ENCODE measurements around the gene IGSF21.

DNA sequence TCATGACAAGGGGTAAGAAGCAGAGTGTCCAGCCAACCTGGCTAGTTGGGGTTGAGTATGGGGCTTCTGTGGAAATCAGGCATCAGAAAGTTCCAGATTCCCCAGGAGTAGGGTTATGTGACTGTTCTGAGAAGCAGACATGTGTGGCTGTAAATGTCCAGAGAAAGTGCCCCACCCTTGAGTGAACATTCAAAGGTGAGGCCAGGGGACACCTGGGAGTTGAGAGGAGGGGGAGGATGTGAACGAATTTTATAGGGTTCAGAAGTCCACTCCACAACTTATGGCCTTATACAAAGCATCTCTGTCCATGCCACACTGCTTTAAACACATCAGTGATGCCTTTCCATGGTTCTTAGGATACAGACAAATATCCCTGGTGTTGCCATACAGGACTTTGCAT is 133.3 kb downstream of the IGSF21 start:
- TF ChIP-seq, protein P1, sequence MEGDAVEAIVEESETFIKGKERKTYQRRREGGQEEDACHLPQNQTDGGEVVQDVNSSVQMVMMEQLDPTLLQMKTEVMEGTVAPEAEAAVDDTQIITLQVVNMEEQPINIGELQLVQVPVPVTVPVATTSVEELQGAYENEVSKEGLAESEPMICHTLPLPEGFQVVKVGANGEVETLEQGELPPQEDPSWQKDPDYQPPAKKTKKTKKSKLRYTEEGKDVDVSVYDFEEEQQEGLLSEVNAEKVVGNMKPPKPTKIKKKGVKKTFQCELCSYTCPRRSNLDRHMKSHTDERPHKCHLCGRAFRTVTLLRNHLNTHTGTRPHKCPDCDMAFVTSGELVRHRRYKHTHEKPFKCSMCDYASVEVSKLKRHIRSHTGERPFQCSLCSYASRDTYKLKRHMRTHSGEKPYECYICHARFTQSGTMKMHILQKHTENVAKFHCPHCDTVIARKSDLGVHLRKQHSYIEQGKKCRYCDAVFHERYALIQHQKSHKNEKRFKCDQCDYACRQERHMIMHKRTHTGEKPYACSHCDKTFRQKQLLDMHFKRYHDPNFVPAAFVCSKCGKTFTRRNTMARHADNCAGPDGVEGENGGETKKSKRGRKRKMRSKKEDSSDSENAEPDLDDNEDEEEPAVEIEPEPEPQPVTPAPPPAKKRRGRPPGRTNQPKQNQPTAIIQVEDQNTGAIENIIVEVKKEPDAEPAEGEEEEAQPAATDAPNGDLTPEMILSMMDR (conservative IDR thresholded peaks at IDR 0.05; ENCODE audit: low read depth, low read length), result no peak
- TF ChIP-seq RCOR1 (IDR thresholded peaks at IDR 0.05; ENCODE audit: insufficient replicate concordance, low read length) (no peak), RAD21 (IDR thresholded peaks at IDR 0.05; ENCODE audit: low read length) (no peak), RFX5 (IDR thresholded peaks at IDR 0.05; ENCODE audit: low read depth, low read length) (no peak)
- TF ChIP-seq, protein P2, sequence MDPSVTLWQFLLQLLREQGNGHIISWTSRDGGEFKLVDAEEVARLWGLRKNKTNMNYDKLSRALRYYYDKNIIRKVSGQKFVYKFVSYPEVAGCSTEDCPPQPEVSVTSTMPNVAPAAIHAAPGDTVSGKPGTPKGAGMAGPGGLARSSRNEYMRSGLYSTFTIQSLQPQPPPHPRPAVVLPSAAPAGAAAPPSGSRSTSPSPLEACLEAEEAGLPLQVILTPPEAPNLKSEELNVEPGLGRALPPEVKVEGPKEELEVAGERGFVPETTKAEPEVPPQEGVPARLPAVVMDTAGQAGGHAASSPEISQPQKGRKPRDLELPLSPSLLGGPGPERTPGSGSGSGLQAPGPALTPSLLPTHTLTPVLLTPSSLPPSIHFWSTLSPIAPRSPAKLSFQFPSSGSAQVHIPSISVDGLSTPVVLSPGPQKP (IDR thresholded peaks at IDR 0.05; ENCODE audit: borderline replicate concordance, low read depth, low read length), result no peak

Data from IMR-90 (cell line).